HG03159 (cell line): Measurements from ENCODE around the gene FLAD1.

Experiments used
- ATAC-seq: cut with Tn5 transposase; IDR thresholded peaks from one replicate; pipeline ENCODE4 v1.9.1; 2021; ENCODE audit warnings: mild to moderate bottlenecking, moderate library complexity; ENCODE audit not compliant: unreplicated experiment

Gene FLAD1

GRCh38 chr1:155002464-155003226 is 19.5 kb downstream of the FLAD1 start, which contains the start of gene ZBTB7B:
ZBTB7B (plus strand) TSS chr1:155002802; CDS start chr1:155014661, 11,859 bp downstream.
- peak; percentile 3 for ATAC-seq

GRCh38 chr1:155003227-155003765 is 20.2 kb downstream of the FLAD1 start:
- ATAC-seq: no peak

- ATAC-seq: no peak
Observed at GRCh38 chr1:155003766-155004351, 20.7 kb downstream of the FLAD1 start.

GRCh38 chr1:155004352-155005075 is 21.4 kb downstream of the FLAD1 start:
- no peak for ATAC-seq

GRCh38 chr1:155005076-155006011 is 22.2 kb downstream of the FLAD1 start:
- no peak for ATAC-seq

- no peak for ATAC-seq
Observed at GRCh38 chr1:155006601-155007101, 23.5 kb downstream of the FLAD1 start.

- ATAC-seq: no peak
Observed at GRCh38 chr1:155007251-155007828, 24.2 kb downstream of the FLAD1 start.

GRCh38 chr1:155008015-155008941 is 25.1 kb downstream of the FLAD1 start:
- ATAC-seq: no peak

- no peak for ATAC-seq
Observed at GRCh38 chr1:155009221-155009711, 26.1 kb downstream of the FLAD1 start.

- ATAC-seq: no peak
Observed at GRCh38 chr1:155009742-155010141, 26.6 kb downstream of the FLAD1 start.

- ATAC-seq: no peak
Observed at GRCh38 chr1:155010211-155010918, 27.2 kb downstream of the FLAD1 start.

- ATAC-seq: no peak
Observed at GRCh38 chr1:155011004-155011416, 27.9 kb downstream of the FLAD1 start.

- ATAC-seq: no peak
Observed at GRCh38 chr1:155011437-155012025, 28.4 kb downstream of the FLAD1 start.

GRCh38 chr1:155012026-155012546 is 28.9 kb downstream of the FLAD1 start:
- ATAC-seq: no peak

- ATAC-seq: no peak
Observed at GRCh38 chr1:155012776-155013602, 29.8 kb downstream of the FLAD1 start.

GRCh38 chr1:155013632-155014031 is 30.5 kb downstream of the FLAD1 start:
- ATAC-seq: no peak
